Measurements from ENCODE around the gene NTM. TPM values are rescaled to one million over a fixed set of nuclear protein-coding genes. Genes with fewer than 3 reads are reported as not detected.

NTM gene
- total and polyA plus RNA-seq, 2 experiments from 2014 or later = 2.2 to 4.9 TPM

DNA sequence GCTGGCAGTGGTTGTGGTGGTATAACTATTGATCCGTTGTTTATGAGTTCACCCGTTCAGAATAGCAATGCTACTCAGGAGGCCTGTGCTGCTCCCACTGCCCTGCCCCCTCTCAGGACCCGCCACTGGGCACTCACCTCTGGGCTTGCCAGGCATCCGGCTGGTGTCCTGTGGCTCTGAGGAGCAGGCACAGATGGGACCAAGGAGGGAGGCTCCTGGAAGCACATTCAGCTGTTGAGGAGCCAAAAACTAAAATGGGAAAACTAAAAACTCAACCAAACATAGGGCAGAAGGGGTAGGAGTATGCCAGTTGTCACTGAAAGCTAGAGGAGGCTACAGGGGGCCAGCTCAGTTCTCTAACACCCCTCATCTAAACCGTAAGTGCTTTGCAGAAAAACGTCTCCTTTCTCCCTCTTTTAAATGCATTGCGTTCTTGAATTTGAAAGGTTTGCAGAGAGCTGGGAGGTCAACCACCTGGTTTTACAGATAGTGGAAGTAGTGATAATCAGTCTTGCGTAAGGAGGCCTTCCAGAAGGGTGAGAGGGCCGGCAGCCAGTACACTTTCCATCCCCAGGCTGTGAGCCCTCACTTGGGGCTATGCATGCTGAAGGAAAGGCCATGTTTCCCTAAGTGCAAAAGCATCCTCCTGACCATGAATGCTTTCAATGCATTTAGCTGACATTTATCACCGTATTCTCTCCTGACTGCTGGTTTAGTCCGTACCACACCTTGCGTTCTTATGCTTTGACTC, 547.4 kb downstream of the NTM start:
- H2AFZ ChIP-seq = no peak overlapping the region
- no peaks in the 10 kb centered on the region for H3K36me3 ChIP-seq (replicated peaks; ENCODE audit: insufficient read depth, low read depth)
- H3K4me2 ChIP-seq = no peak overlapping the region
- DNase-seq (ENCODE audit: low spot score) = no peak
- no peak overlapping the region for H3K27ac ChIP-seq
- WGBS (ENCODE audit: low lambda C conversion rate, missing lambda C conversion rate) = 62% methylated on average over 12 of the region's 12 CpGs
- no peaks in the 10 kb centered on the region for H4K20me1 ChIP-seq (ENCODE audit: insufficient read depth, poor library complexity, severe bottlenecking)
- no peaks in the 10 kb centered on the region for H3K9me3 ChIP-seq (ENCODE audit: low read depth)
- TF ChIP-seq EZH2 (IDR thresholded peaks at IDR 0.05; ENCODE audit: borderline replicate concordance) = no peak
- no peaks in the 10 kb centered on the region for H3K79me2 ChIP-seq
- no peak overlapping the region for H3K4me3 ChIP-seq
- H3K27me3 ChIP-seq = peaks cover 11% of the 10 kb centered on the region
- H3K9me2 ChIP-seq (replicated peaks; ENCODE audit: insufficient read depth) = no peaks in the 10 kb centered on the region
- no peaks in the 10 kb centered on the region for H3K4me1 ChIP-seq (ENCODE audit: insufficient read depth)

DNA sequence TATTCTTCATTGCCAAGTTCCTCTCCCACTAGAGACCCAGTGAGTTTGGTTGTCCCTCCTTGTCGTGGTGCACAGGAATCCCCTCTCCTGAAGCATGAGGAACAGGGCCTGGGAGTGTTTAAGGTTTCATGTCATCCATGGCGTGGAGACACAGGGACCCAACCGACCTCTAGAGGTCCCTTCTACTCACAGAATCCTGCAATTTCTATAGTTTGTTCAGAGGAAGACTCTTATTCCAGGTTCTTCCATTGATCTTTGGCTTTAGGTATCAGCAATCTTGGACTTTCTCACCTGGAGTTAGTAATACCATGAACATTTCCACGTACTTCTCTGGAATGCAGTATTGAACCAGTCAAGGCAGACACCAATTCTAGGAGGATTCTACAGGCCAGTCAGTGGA, 548.2 kb downstream of the NTM start:
- DNase-seq (ENCODE audit: low spot score) = no peak
- no peaks in the 10 kb centered on the region for H3K9me2 ChIP-seq (replicated peaks; ENCODE audit: insufficient read depth)
- no peak for TF ChIP-seq EZH2phosphoT487 (IDR thresholded peaks at IDR 0.05; ENCODE audit: low read depth, severe bottlenecking, unreplicated experiment)
- no peak for TF ChIP-seq CTCF (IDR thresholded peaks at IDR 0.05; ENCODE audit: poor library complexity)
- no peak for TF ChIP-seq EZH2 (IDR thresholded peaks at IDR 0.05; ENCODE audit: borderline replicate concordance)
- H3K36me3 ChIP-seq (replicated peaks; ENCODE audit: insufficient read depth, low read depth) = no peaks in the 10 kb centered on the region
- no peak overlapping the region for H3K4me3 ChIP-seq
- H3K27ac ChIP-seq = no peak overlapping the region
- H3K9me3 ChIP-seq (ENCODE audit: low read depth) = no peaks in the 10 kb centered on the region
- no peaks in the 10 kb centered on the region for H4K20me1 ChIP-seq (ENCODE audit: insufficient read depth, poor library complexity, severe bottlenecking)
- no peaks in the 10 kb centered on the region for H3K79me2 ChIP-seq
- peaks cover 2% of the 10 kb centered on the region for H3K4me1 ChIP-seq (ENCODE audit: insufficient read depth)
- H2AFZ ChIP-seq = no peak overlapping the region
- H3K4me2 ChIP-seq = no peak overlapping the region
- 83% methylated on average over 4 of the region's 4 CpGs for WGBS (ENCODE audit: low lambda C conversion rate, missing lambda C conversion rate)
- peaks cover 2% of the 10 kb centered on the region for H3K27me3 ChIP-seq

- 88% methylated on average over 6 of the region's 6 CpGs for WGBS (ENCODE audit: low lambda C conversion rate, missing lambda C conversion rate)
Observed at GRCh38 chr11:131922220-131922619, 551.8 kb downstream of the NTM start.

More at GRCh38 chr11:131922220-131922619, 551.8 kb downstream of the NTM start:
- Histone ChIP-seq H3K4me3 (no peak overlapping the region), H3K9me2 (replicated peaks; ENCODE audit: insufficient read depth) (no peaks in the 10 kb centered on the region), H3K27ac (no peak overlapping the region), H4K20me1 (ENCODE audit: insufficient read depth, poor library complexity, severe bottlenecking) (no peaks in the 10 kb centered on the region), H3K27me3 (no peaks in the 10 kb centered on the region), H3K36me3 (replicated peaks; ENCODE audit: insufficient read depth, low read depth) (no peaks in the 10 kb centered on the region), H3K4me2 (no peak overlapping the region), H3K79me2 (no peaks in the 10 kb centered on the region), H2AFZ (no peak overlapping the region), H3K9me3 (ENCODE audit: low read depth) (no peaks in the 10 kb centered on the region), H3K4me1 (ENCODE audit: insufficient read depth) (peaks cover 14% of the 10 kb centered on the region)
- TF ChIP-seq EZH2phosphoT487 (IDR thresholded peaks at IDR 0.05; ENCODE audit: low read depth, severe bottlenecking, unreplicated experiment) (no peak), EZH2 (IDR thresholded peaks at IDR 0.05; ENCODE audit: borderline replicate concordance) (no peak), CTCF (IDR thresholded peaks at IDR 0.05; ENCODE audit: poor library complexity) (no peak)
- DNase-seq (ENCODE audit: low spot score) = no peak

Data from hepatocyte (in vitro differentiated cells).